ENCODE results near the gene RP9. TPM values are rescaled to one million over a fixed set of nuclear protein-coding genes. Genes with fewer than 3 reads are reported as not detected.

The RP9 gene
- total and polyA plus RNA-seq, 9 of the 15 experiments (the other 6 are each of a cell fraction or from before 2014, with no cell fraction given), result 10.7 to 44.8 (median 33.4) TPM

DNA sequence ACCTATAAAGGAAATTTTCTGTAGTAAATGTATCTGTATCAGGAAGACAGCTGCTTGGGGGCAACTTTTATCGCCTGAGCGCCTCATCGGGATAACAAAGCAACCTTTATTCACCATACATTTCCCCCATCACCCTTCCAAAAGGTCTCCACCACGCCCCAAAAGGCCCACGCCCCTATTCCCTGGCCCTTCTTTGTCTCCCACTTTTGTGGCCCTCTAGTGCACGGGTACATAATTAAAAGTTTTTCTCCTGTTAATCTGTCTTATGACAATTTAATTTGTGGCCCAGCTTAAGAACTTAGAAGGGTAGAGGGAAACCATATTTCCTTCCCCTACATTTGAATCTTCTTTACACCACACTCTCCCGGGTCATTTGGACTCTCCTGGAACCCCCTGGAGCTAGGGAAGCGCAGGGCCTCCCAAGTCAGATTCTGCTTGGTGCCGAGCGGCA, 625 bp downstream of the RP9 start (continued):
- TF ChIP-seq TFE3 (CRISPR knock-in tag; IDR thresholded peaks at IDR 0.05) (no peak), XRCC3 (IDR thresholded peaks at IDR 0.05) (no peak)

DNA sequence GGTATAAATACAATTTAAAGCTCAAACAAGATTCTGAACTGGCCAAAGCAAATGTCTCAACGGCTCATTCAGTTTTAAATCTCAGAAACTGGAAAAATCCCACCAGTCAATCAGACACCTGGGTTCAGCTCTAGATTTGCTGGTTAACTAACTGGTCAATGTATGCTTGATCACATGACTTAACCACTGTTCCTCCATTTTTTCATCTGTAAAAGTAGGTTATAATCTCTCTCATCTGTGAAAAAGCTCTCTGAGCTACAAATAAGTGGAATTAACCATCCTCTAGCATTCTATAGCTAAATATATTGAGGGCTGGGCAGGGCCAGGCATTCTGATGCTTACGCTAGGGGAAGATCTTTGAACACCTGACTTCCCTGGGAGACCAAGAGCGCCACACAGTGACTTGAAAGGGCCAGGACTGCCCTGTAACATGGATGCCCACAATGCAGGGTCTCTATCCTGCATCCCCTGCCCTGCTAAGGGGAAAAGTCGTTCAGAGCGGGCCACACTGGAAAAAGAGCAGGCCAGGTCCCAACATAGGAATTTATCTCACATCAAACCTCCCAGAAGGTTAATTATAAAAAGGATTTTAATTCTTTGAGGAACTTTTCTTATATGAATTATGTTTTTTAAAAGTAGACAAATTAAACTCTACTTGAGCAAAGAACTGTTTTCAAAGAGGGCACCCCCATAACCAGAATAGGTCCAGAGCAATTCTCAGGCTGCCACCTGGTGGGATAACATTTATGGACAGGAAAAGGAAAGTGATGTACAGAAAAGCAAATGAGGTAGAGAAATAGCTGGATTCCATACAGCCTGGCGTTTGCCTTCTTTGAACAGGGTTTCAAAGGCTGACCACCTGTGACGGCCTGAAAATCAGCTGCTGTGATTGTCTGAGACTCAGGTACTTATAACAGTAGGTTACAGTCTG, 1.8 kb downstream of the RP9 start:
- ATAC-seq, result peak; percentile 62
- TF ChIP-seq TFE3 (CRISPR knock-in tag; IDR thresholded peaks at IDR 0.05) (peak; percentile 85), CTCF (IDR thresholded peaks at IDR 0.05 in 2 of 3, conservative IDR thresholded peaks at IDR 0.05 in 1 of 3; ENCODE audit: insufficient read depth in 2 of 3, low read depth in 1 of 3, low read length in 3 of 3) (peak; percentile 52 to 69 (median 64)), RAD21 (CRISPR knock-in tag; conservative IDR thresholded peaks at IDR 0.05 in 1 of 2, IDR thresholded peaks at IDR 0.05 in 1 of 2) (peak; percentile 66 to 73)
- TF ChIP-seq, protein P1, sequence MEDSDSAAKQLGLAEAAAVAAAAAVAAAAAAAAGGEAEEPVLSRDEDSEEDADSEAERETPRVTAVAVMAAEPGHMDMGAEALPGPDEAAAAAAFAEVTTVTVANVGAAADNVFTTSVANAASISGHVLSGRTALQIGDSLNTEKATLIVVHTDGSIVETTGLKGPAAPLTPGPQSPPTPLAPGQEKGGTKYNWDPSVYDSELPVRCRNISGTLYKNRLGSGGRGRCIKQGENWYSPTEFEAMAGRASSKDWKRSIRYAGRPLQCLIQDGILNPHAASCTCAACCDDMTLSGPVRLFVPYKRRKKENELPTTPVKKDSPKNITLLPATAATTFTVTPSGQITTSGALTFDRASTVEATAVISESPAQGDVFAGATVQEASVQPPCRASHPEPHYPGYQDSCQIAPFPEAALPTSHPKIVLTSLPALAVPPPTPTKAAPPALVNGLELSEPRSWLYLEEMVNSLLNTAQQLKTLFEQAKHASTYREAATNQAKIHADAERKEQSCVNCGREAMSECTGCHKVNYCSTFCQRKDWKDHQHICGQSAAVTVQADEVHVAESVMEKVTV (CRISPR knock-in tag; IDR thresholded peaks at IDR 0.05), result peak; percentile 56; the same call in 1 of the 2 replicates
- TF ChIP-seq, protein P2, sequence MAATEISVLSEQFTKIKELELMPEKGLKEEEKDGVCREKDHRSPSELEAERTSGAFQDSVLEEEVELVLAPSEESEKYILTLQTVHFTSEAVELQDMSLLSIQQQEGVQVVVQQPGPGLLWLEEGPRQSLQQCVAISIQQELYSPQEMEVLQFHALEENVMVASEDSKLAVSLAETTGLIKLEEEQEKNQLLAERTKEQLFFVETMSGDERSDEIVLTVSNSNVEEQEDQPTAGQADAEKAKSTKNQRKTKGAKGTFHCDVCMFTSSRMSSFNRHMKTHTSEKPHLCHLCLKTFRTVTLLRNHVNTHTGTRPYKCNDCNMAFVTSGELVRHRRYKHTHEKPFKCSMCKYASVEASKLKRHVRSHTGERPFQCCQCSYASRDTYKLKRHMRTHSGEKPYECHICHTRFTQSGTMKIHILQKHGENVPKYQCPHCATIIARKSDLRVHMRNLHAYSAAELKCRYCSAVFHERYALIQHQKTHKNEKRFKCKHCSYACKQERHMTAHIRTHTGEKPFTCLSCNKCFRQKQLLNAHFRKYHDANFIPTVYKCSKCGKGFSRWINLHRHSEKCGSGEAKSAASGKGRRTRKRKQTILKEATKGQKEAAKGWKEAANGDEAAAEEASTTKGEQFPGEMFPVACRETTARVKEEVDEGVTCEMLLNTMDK (IDR thresholded peaks at IDR 0.05; ENCODE audit: borderline replicate concordance, insufficient read depth, low read depth, low read length, poor library complexity, severe bottlenecking), result peak; percentile 15

More for the DNA sequence above, 1.8 kb downstream of the RP9 start:
- H3K4me2 ChIP-seq (ENCODE audit: insufficient read depth, low read length), result peak overlapping the region; percentile 88
- peak in 2 of 4 experiments; percentile 28 to 64 for DNase-seq (ENCODE audit: extremely low read depth in 1 of 4, low spot score in 3 of 4)
- peaks cover 67% of the 10 kb centered on the region for H3K79me2 ChIP-seq (ENCODE audit: control insufficient read depth, insufficient read depth, low read length)
- no peaks in the 10 kb centered on the region for H3K9me1 ChIP-seq (ENCODE audit: control insufficient read depth, insufficient read depth, low read length)
- H3K36me3 ChIP-seq (ENCODE audit: control insufficient read depth, insufficient read depth, low read length), result peaks cover 25% of the 10 kb centered on the region
- in situ Hi-C loops (cut with MboI) (no loop called here), intact Hi-C loops (cut with micrococcal nuclease) (loop anchor here (1.0 kb wide), 2 partner anchors 261 to 342 kb away; no protein-coding TSS in a partner anchor)
- H3K4me3 ChIP-seq, result peak overlapping the region; percentile 99
- 52% methylated on average over 7 of the region's 7 CpGs for WGBS (ENCODE audit: insufficient coverage, low coverage, missing lambda C conversion rate)
- H3K27me3 ChIP-seq (ENCODE audit: control insufficient read depth in 2 of 2, insufficient read depth in 2 of 2, low read length in 2 of 2), result no peaks in the 10 kb centered on the region
- peaks cover 12% of the 10 kb centered on the region; the same call in 1 of the 2 replicates for H4K20me1 ChIP-seq (replicated peaks; ENCODE audit: control insufficient read depth, insufficient read depth, low read length)
- H3K27ac ChIP-seq (ENCODE audit: extremely low read depth, low read depth, low read length), result no peak overlapping the region
- ChIA-PET POLR2A (interaction anchor here (0.6 to 1.0 kb wide), 3 partner anchors 45 to 150 kb away, joined by 3 to 4 read pairs (median 3); partner anchors contain the start of genes FKBP9 and NT5C3A), CTCF (ENCODE audit: low intra/inter-chr PET ratio) (interaction anchor here (0.7 to 1.6 kb wide), 5 partner anchors 261 to 893 kb away, joined by 3 to 5 read pairs (median 4); no protein-coding TSS in a partner anchor)
- H3K9ac ChIP-seq (ENCODE audit: insufficient read depth in 1 of 2, low read depth in 2 of 2, low read length in 2 of 2), result peak overlapping the region in 1 of 2 experiments; percentile 80; a peak in 1 of 4 replicates
- no TSS peak for BruUV-seq (replicated peaks)
- H3K4me1 ChIP-seq (replicated peaks in 1 of 2; ENCODE audit: control insufficient read depth in 2 of 2, insufficient read depth in 2 of 2, low read length in 2 of 2), result peaks cover 10 to 11% of the 10 kb centered on the region in 2 experiments; a peak in 4 of 5 replicates
- H3K9me3 ChIP-seq (replicated peaks; ENCODE audit: control insufficient read depth, insufficient read depth, low read depth, low read length), result no peaks in the 10 kb centered on the region
- H2AFZ ChIP-seq (ENCODE audit: low read depth, low read length), result no peak overlapping the region
- peak; percentile 80 for FAIRE-seq
